Measurements from ENCODE around the gene WWOX. TPM values are rescaled to one million over a fixed set of nuclear protein-coding genes. Genes with fewer than 3 reads are reported as not detected.

Gene WWOX
- total and polyA plus RNA-seq, 2 donors (not counting 3 experiments of a cell fraction or from before 2014, with no cell fraction given): 6.2 to 12.5 TPM

GRCh38 chr16:78281115-78281514, 181.7 kb downstream of the WWOX start:
- dilution Hi-C loops (cut with MboI; ENCODE audit: extremely low pct_ligation_motif_present, low sequenced_read_pairs): no loop called here
- CTCF ChIA-PET: no interaction called here

GRCh38 chr16:78283548-78284251, 184.2 kb downstream of the WWOX start:
- intact Hi-C loops (cut with micrococcal nuclease): no loop called here
- POLR2A ChIA-PET: no interaction called here

More at GRCh38 chr16:78281115-78281514, 181.7 kb downstream of the WWOX start:
- H3K4me3 ChIP-seq (replicated peaks in 1 of 3; ENCODE audit: insufficient read depth in 1 of 3, low read depth in 1 of 3, low read length in 3 of 3): no peak overlapping the region
- DNase-seq (ENCODE audit: low read depth, low spot score): no peak
- no peak overlapping the region for H3K9ac ChIP-seq (replicated peaks; ENCODE audit: extremely low read depth, insufficient read depth, low read length)
- no peaks in the 10 kb centered on the region for H3K9me1 ChIP-seq (replicated peaks; ENCODE audit: control insufficient read depth, extremely low read depth, insufficient read depth, low read length)
- intact Hi-C loops (cut with micrococcal nuclease): no loop called here
- no peaks in the 10 kb centered on the region for H3K9me3 ChIP-seq (replicated peaks; ENCODE audit: control insufficient read depth, insufficient read depth, low read length)
- TF ChIP-seq POLR2AphosphoS5 (IDR thresholded peaks at IDR 0.05; ENCODE audit: insufficient read depth, low read depth, low read length) (no peak), POLR2A (IDR thresholded peaks at IDR 0.05; ENCODE audit: low read depth, low read length) (no peak), FOS (IDR thresholded peaks at IDR 0.05; ENCODE audit: borderline replicate concordance, insufficient read depth, low read length) (no peak), MAX (IDR thresholded peaks at IDR 0.05; ENCODE audit: insufficient read depth, insufficient read length) (no peak), MYC (IDR thresholded peaks at IDR 0.05; ENCODE audit: low read depth, low read length) (no peak)
- no TSS peak for BruUV-seq (replicated peaks)
- no peak overlapping the region for H3K27ac ChIP-seq (ENCODE audit: insufficient read depth, low read depth, low read length)
- no peaks in the 10 kb centered on the region for H3K27me3 ChIP-seq (ENCODE audit: control insufficient read depth in 2 of 2, insufficient read depth in 2 of 2, low read length in 2 of 2)
- POLR2A ChIA-PET: no interaction called here
- no peaks in the 10 kb centered on the region for H4K20me1 ChIP-seq (replicated peaks; ENCODE audit: control insufficient read depth, extremely low read depth, insufficient read depth, low read length)
- no peak overlapping the region for H2AFZ ChIP-seq (ENCODE audit: low read depth, low read length)
- no peaks in the 10 kb centered on the region for H3K4me1 ChIP-seq (ENCODE audit: control insufficient read depth, extremely low read depth, insufficient read depth, low read length)
- H3K4me2 ChIP-seq (ENCODE audit: insufficient read depth, low read length): no peak overlapping the region
- no peak for FAIRE-seq
- H3K36me3 ChIP-seq (ENCODE audit: control insufficient read depth in 2 of 2, extremely low read depth in 1 of 2, insufficient read depth in 2 of 2, low read length in 2 of 2): no peaks in the 10 kb centered on the region
- no peaks in the 10 kb centered on the region for H3K79me2 ChIP-seq (ENCODE audit: control insufficient read depth, insufficient read depth, low read length)

More at GRCh38 chr16:78283548-78284251, 184.2 kb downstream of the WWOX start:
- no peaks in the 10 kb centered on the region for H3K79me2 ChIP-seq (ENCODE audit: control insufficient read depth, insufficient read depth, low read length)
- BruUV-seq (replicated peaks): no TSS peak
- H3K4me2 ChIP-seq (ENCODE audit: insufficient read depth, low read length): no peak overlapping the region
- H3K27ac ChIP-seq (ENCODE audit: insufficient read depth, low read depth, low read length): no peak overlapping the region
- H3K9me1 ChIP-seq (replicated peaks; ENCODE audit: control insufficient read depth, extremely low read depth, insufficient read depth, low read length): no peaks in the 10 kb centered on the region
- H2AFZ ChIP-seq (ENCODE audit: low read depth, low read length): no peak overlapping the region
- no peaks in the 10 kb centered on the region for H4K20me1 ChIP-seq (replicated peaks; ENCODE audit: control insufficient read depth, extremely low read depth, insufficient read depth, low read length)
- no peaks in the 10 kb centered on the region for H3K4me1 ChIP-seq (ENCODE audit: control insufficient read depth, extremely low read depth, insufficient read depth, low read length)
- dilution Hi-C loops (cut with MboI; ENCODE audit: extremely low pct_ligation_motif_present, low sequenced_read_pairs): no loop called here
- CTCF ChIA-PET: no interaction called here
- H3K9me3 ChIP-seq (replicated peaks; ENCODE audit: control insufficient read depth, insufficient read depth, low read length): no peaks in the 10 kb centered on the region
- H3K27me3 ChIP-seq (ENCODE audit: control insufficient read depth in 2 of 2, insufficient read depth in 2 of 2, low read length in 2 of 2): no peaks in the 10 kb centered on the region
- no peak for TF ChIP-seq GATA2 (IDR thresholded peaks at IDR 0.05; ENCODE audit: insufficient read depth, insufficient read length, low read depth, low read length)
- TF ChIP-seq MYC (IDR thresholded peaks at IDR 0.05; ENCODE audit: low read depth, low read length): no peak
- TF ChIP-seq CTCF (IDR thresholded peaks at IDR 0.05; ENCODE audit: extremely low read depth in 1 of 2, insufficient read depth in 1 of 2, low read depth in 1 of 2, low read length in 2 of 2): no peak
- TF ChIP-seq JUN (IDR thresholded peaks at IDR 0.05; ENCODE audit: borderline replicate concordance, insufficient read depth, insufficient read length, low read depth): no peak
- TF ChIP-seq POLR2A (IDR thresholded peaks at IDR 0.05; ENCODE audit: low read depth, low read length): no peak
- no peak for TF ChIP-seq POLR2AphosphoS5 (IDR thresholded peaks at IDR 0.05; ENCODE audit: insufficient read depth, low read depth, low read length)
- no peak for TF ChIP-seq FOS (IDR thresholded peaks at IDR 0.05; ENCODE audit: borderline replicate concordance, insufficient read depth, low read length)
- TF ChIP-seq MAX (IDR thresholded peaks at IDR 0.05; ENCODE audit: insufficient read depth, insufficient read length): no peak
- TF ChIP-seq EZH2 (IDR thresholded peaks at IDR 0.05; ENCODE audit: borderline replicate concordance, low read depth, low read length, severe bottlenecking): no peak
- FAIRE-seq (no peak), DNase-seq (ENCODE audit: low read depth, low spot score) (no peak)
- H3K4me3 ChIP-seq (replicated peaks in 1 of 3; ENCODE audit: insufficient read depth in 1 of 3, low read depth in 1 of 3, low read length in 3 of 3): no peak overlapping the region
- no peaks in the 10 kb centered on the region for H3K36me3 ChIP-seq (ENCODE audit: control insufficient read depth in 2 of 2, extremely low read depth in 1 of 2, insufficient read depth in 2 of 2, low read length in 2 of 2)
- no peak overlapping the region for H3K9ac ChIP-seq (replicated peaks; ENCODE audit: extremely low read depth, insufficient read depth, low read length)
